PC-9 (cell line): ENCODE measurements around the gene NEIL3. TPM values are rescaled to one million over a fixed set of nuclear protein-coding genes. Genes with fewer than 3 reads are reported as not detected.

Experiments used
- BruUV-seq: library from RNA; stranded (reverse); fragments of 400-500 nt; replicated peaks from 2 replicates; lab custom pipeline; 2021; lab: Mats Ljungman, UMichigan
- CTCF ChIA-PET: fragments of 300-600 bp; sonication (Branson Sonifier 250); formaldehyde crosslinking; loops from one replicate; lab custom pipeline; 2022; ENCODE audit warnings: antibody characterized with exemption; lab: Charles Lee
- POLR2A ChIA-PET: fragments of 300-600 bp; sonication (Branson Sonifier 250); formaldehyde crosslinking; loops from one replicate; lab custom pipeline; 2022; ENCODE audit warnings: antibody characterized with exemption; ENCODE audit not compliant: unreplicated experiment; lab: Charles Lee
- DNase-seq, 2 experiments: peaks; one replicate each; pipeline versions ENCODE4 v3.0.0 to v3.0.0-alpha.2; 2015 to 2022; ENCODE audit warnings: mixed read lengths in 1 of 2
- H2AFZ ChIP-seq: fragments of 200-600 bp; sonication (generic); 2 replicates; pipeline ENCODE4 v1.8.1; 2017; ENCODE audit warnings: antibody characterized with exemption
- H3F3A ChIP-seq: fragments of 200-600 bp; sonication (generic); 2 replicates; pipeline ENCODE4 v1.8.1; 2017; ENCODE audit warnings: antibody characterized with exemption, mild to moderate bottlenecking, low read depth; ENCODE audit not compliant: insufficient read depth
- H3K27ac ChIP-seq: fragments of 200-600 bp; sonication (generic); 2 replicates; pipeline ENCODE4 v1.6.1; 2016; ENCODE audit warnings: mixed run types
- H3K27me3 ChIP-seq: fragments of 200-600 bp; sonication (generic); 2 replicates; pipeline ENCODE4 v1.6.1; 2016; ENCODE audit warnings: low read depth, mixed run types; ENCODE audit not compliant: insufficient read depth
- H3K36me3 ChIP-seq: fragments of 200-600 bp; sonication (generic); 2 replicates; pipeline ENCODE4 v1.6.1; 2016; ENCODE audit warnings: low read depth, mixed run types
- H3K4me1 ChIP-seq: fragments of 200-600 bp; sonication (generic); replicated peaks from 2 replicates; pipeline ENCODE4 v1.6.1; 2016; ENCODE audit warnings: mixed run types; ENCODE audit not compliant: insufficient read depth
- H3K4me2 ChIP-seq: fragments of 200-600 bp; sonication (generic); 2 replicates; pipeline ENCODE4 v1.6.1; 2017; ENCODE audit warnings: mixed run types
- H3K4me3 ChIP-seq: fragments of 200-600 bp; sonication (generic); 2 replicates; pipeline ENCODE4 v1.6.1; 2016; ENCODE audit warnings: mixed run types
- H3K79me2 ChIP-seq: fragments of 200-600 bp; sonication (generic); 2 replicates; pipeline ENCODE4 v1.6.1; 2017; ENCODE audit warnings: low read depth, mixed run types
- H3K9me2 ChIP-seq: fragments of 200-600 bp; sonication (generic); 2 replicates; pipeline ENCODE4 v1.8.1; 2017; ENCODE audit warnings: mild to moderate bottlenecking; ENCODE audit not compliant: insufficient read depth
- H3K9me3 ChIP-seq: fragments of 200-600 bp; sonication (generic); 2 replicates; pipeline ENCODE4 v1.8.1; 2016; ENCODE audit warnings: low read depth; ENCODE audit not compliant: insufficient read depth
- H4K20me1 ChIP-seq: fragments of 200-600 bp; sonication (generic); 2 replicates; pipeline ENCODE4 v1.8.1; 2017; ENCODE audit not compliant: insufficient read depth
- CTCF ChIP-seq: fragments of 200-600 bp; sonication (generic); conservative IDR thresholded peaks from 2 replicates; pipeline ENCODE4 v1.6.1; 2017; ENCODE audit warnings: mixed run types, antibody characterized with exemption, mild to moderate bottlenecking, moderate library complexity
- EZH2 ChIP-seq: fragments of 200-600 bp; sonication (generic); IDR thresholded peaks from 2 replicates; pipeline ENCODE4 v1.8.0; 2017; ENCODE audit warnings: antibody characterized with exemption, low read depth
- intact Hi-C: fragments of 100-400 bp; cut with micrococcal nuclease; formaldehyde crosslinking; loops from one replicate; pipeline ENCODE4 v1.10.0; 2022; ENCODE audit not compliant: unreplicated experiment
- total RNA-seq: library from RNA; stranded (reverse); gene quantifications from 2 replicates; pipeline ENCODE4 v1.2.3, GENCODE V29; 2021

The NEIL3 gene
- total RNA-seq, 1 experiment from 2014 or later: 16.2 TPM

GRCh38 chr4:177308847-177309521, 690 bp upstream of the NEIL3 start:
- ChIA-PET POLR2A (interaction anchor here (0.5 to 0.8 kb wide), 5 partner anchors 13 to 990 kb away, joined by 3 to 17 read pairs (median 7); partner anchors contain the start of gene AGA), CTCF (interaction anchor here (0.7 kb wide), 1 partner anchor 8 kb away, joined by 3 read pairs; no protein-coding TSS in a partner anchor)
- intact Hi-C loops: no loop called here
- Histone ChIP-seq H3K36me3 (no peaks in the 10 kb centered on the region), H3K27me3 (no peaks in the 10 kb centered on the region), H3K9me2 (no peaks in the 10 kb centered on the region), H3K27ac (no peak overlapping the region), H3K4me1 (0 out of 2 replicates have a peak, but pooled peaks cover 6% of the 10 kb centered on the region), H2AFZ (peak overlapping the region; percentile 98), H3K4me2 (peak overlapping the region; percentile 92), H3K9me3 (no peaks in the 10 kb centered on the region), H3F3A (no peaks in the 10 kb centered on the region), H3K4me3 (peak overlapping the region; percentile 90), H4K20me1 (no peaks in the 10 kb centered on the region), H3K79me2 (peaks cover 22% of the 10 kb centered on the region)
- no peak for DNase-seq
- no TSS peak for BruUV-seq
- TF ChIP-seq EZH2 (no peak), CTCF (no peak)

GRCh38 chr4:177311589-177311988, 1.9 kb downstream of the NEIL3 start:
- Histone ChIP-seq H3K9me3 (no peaks in the 10 kb centered on the region), H2AFZ (no peak overlapping the region), H3F3A (no peaks in the 10 kb centered on the region), H3K4me1 (0 out of 2 replicates have a peak, but pooled peaks cover 6% of the 10 kb centered on the region), H3K36me3 (no peaks in the 10 kb centered on the region), H3K27ac (no peak overlapping the region), H3K79me2 (peaks cover 27% of the 10 kb centered on the region), H3K9me2 (no peaks in the 10 kb centered on the region), H3K4me2 (no peak overlapping the region), H4K20me1 (no peaks in the 10 kb centered on the region), H3K4me3 (no peak overlapping the region), H3K27me3 (no peaks in the 10 kb centered on the region)
- no peak for DNase-seq
- POLR2A ChIA-PET: interaction anchor here (0.6 kb wide), 1 partner anchor 1041 kb away, joined by 3 read pairs; no protein-coding TSS in a partner anchor
- CTCF ChIA-PET: no interaction called here
- intact Hi-C loops: no loop called here
- TF ChIP-seq EZH2 (no peak), CTCF (no peak)
- BruUV-seq: no TSS peak

GRCh38 chr4:177313263-177313662, 3.6 kb downstream of the NEIL3 start:
- intact Hi-C loops: no loop called here
- Histone ChIP-seq H3K9me3 (no peaks in the 10 kb centered on the region), H3K27me3 (no peaks in the 10 kb centered on the region), H3K79me2 (peaks cover 27% of the 10 kb centered on the region), H2AFZ (no peak overlapping the region), H3K9me2 (no peaks in the 10 kb centered on the region), H3K4me1 (0 out of 2 replicates have a peak, but pooled peaks cover 6% of the 10 kb centered on the region), H3K4me2 (no peak overlapping the region), H3K36me3 (no peaks in the 10 kb centered on the region; the same call in 1 of the 2 replicates), H3K27ac (no peak overlapping the region), H3F3A (no peaks in the 10 kb centered on the region), H3K4me3 (no peak overlapping the region), H4K20me1 (no peaks in the 10 kb centered on the region)
- no peak for TF ChIP-seq EZH2
- no peak for TF ChIP-seq CTCF
- ChIA-PET CTCF (interaction anchor here (0.7 kb wide), 1 partner anchor 874 kb away, joined by 3 read pairs; no protein-coding TSS in a partner anchor), POLR2A (no interaction called here)
- BruUV-seq: no TSS peak
- DNase-seq: no peak
